ENCODE measurements around the gene MUC15. TPM values are rescaled to one million over a fixed set of nuclear protein-coding genes. Genes with fewer than 3 reads are reported as not detected.

MUC15 gene
- total RNA-seq, 1 donor from 2014 or later, result not detected

Other genes starting within 250 kb of the MUC15 start
- not detected in 2 replicates for gene ANO3, start 240.1 kb downstream of the MUC15 start, total RNA-seq
- not detected in 2 replicates for gene SLC5A12, start 149.8 kb upstream of the MUC15 start, total RNA-seq